ENCODE measurements around the gene OR1F1. TPM values are rescaled to one million over a fixed set of nuclear protein-coding genes. Genes with fewer than 3 reads are reported as not detected.

OR1F1 gene
- total and polyA plus RNA-seq, 7 donors = not detected

DNA sequence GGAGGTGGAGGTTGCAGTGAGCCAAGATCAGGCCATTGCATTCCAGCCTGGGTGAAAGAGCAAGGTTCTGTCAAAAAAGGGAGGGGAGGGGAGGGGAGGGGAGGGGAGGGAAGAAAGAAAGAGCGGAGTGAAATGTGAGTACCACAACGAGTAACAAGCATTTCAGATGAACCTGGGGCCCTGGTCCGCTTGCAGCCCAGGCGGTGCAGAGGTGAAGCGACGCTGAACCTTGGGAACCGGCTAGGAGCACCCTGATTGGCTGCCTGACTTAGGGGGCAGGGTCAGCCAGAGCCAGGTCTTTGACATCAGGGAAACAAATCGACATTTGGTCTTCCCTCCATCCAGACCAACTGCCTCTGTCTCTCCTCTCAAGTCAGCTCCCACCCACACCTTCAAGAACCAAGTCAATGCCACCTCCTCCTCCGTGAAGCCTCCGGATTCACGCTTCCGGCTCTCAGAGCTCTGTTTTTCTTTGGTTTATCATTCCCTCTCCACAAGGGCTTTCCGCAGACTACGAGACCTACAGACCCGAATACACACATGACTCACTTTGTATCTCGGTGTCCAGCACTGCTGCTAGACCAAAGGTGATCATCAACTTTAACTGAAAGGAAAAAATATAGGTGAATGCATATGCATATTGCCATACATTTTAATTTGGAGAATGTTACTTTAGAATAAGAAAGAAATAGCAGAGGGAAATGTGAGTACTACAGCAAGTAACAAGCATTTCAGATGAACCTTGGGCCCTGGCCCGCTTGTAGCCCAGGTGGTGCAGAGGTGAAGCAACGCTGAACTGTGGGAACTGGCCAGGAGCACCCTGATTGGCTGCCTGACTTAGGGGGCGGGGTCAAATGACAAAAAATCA lies 19.3 kb downstream of the OR1F1 start:
- Histone ChIP-seq H3K4me1 (no peaks in the 10 kb centered on the region), H3K36me3 (no peaks in the 10 kb centered on the region), H3K9me3 (peaks cover 0 to 11% (median 7%) of the 10 kb centered on the region in 4 donors), H3K27me3 (peaks cover 0 to 12% (median 0%) of the 10 kb centered on the region in 3 donors), H3K4me3 (no peak overlapping the region), H3K27ac (no peak overlapping the region)
- 77 to 80% methylated on average over 19 of the region's 19 CpGs for WGBS, 2 donors
- intact Hi-C loops (cut with DNase I) = no loop called here
- no peak for DNase-seq
- TF ChIP-seq, protein P1, sequence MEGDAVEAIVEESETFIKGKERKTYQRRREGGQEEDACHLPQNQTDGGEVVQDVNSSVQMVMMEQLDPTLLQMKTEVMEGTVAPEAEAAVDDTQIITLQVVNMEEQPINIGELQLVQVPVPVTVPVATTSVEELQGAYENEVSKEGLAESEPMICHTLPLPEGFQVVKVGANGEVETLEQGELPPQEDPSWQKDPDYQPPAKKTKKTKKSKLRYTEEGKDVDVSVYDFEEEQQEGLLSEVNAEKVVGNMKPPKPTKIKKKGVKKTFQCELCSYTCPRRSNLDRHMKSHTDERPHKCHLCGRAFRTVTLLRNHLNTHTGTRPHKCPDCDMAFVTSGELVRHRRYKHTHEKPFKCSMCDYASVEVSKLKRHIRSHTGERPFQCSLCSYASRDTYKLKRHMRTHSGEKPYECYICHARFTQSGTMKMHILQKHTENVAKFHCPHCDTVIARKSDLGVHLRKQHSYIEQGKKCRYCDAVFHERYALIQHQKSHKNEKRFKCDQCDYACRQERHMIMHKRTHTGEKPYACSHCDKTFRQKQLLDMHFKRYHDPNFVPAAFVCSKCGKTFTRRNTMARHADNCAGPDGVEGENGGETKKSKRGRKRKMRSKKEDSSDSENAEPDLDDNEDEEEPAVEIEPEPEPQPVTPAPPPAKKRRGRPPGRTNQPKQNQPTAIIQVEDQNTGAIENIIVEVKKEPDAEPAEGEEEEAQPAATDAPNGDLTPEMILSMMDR (IDR thresholded peaks at IDR 0.05) = no peak
- TF ChIP-seq POLR2A (IDR thresholded peaks at IDR 0.05) (no peak), EP300 (IDR thresholded peaks at IDR 0.05) (no peak), POLR2AphosphoS5 (IDR thresholded peaks at IDR 0.05) (no peak)

DNA sequence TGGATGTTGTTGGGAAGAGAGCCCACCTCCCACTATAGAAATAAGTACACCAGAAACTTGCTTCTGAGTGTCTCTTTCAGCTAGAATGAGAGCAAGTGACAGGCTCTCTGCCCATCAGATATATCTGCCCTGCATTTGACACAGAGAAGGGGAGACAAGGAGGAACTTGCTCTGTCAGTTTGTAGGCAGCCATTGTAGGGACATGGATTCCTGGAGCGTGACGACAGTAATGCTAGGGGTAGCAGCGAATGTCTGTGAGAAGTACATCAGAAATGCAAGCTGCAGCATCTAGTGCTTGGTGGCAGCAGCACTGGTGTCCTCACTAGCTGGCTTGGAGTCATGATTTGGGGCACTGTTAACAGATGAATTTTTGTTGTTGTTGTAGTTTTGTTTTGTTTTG lies 24.0 kb downstream of the OR1F1 start:
- no peaks in the 10 kb centered on the region for H3K9me3 ChIP-seq
- intact Hi-C loops (cut with DNase I) = no loop called here
- H3K4me1 ChIP-seq = no peaks in the 10 kb centered on the region
- H3K27ac ChIP-seq = no peak overlapping the region
- WGBS, 2 donors = 89 to 93% methylated on average over 3 of the region's 3 CpGs
- TF ChIP-seq POLR2AphosphoS5 (IDR thresholded peaks at IDR 0.05) (no peak), POLR2A (IDR thresholded peaks at IDR 0.05) (no peak), EP300 (IDR thresholded peaks at IDR 0.05) (no peak)
- TF ChIP-seq, protein P1 (IDR thresholded peaks at IDR 0.05) = no peak
- H3K36me3 ChIP-seq = no peaks in the 10 kb centered on the region
- DNase-seq = no peak
- H3K4me3 ChIP-seq = no peak overlapping the region
- no peaks in the 10 kb centered on the region for H3K27me3 ChIP-seq

DNA sequence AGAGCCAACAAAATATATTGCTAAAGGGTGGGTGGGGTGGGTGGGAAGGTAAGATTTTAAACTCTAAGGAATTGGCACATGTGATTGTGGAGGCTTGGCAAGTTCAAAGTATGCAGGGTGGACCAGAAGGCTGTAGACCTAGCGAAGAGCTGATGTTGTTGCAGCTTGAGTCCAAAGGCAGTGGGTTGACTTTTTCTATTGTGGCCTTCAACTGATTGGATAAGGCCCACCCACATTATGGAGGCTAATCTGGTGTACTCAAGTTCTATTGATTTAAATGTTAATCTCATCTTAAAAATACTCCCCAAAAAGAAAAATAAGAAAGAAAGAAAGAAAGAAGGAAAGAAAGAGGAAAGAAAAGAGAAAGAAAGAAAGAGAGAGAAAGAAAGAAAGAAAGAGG lies 24.6 kb downstream of the OR1F1 start:
- no peaks in the 10 kb centered on the region for H3K9me3 ChIP-seq
- no peak for DNase-seq
- intact Hi-C loops (cut with DNase I) = no loop called here
- no peaks in the 10 kb centered on the region for H3K4me1 ChIP-seq
- 43 to 78% methylated on average over 1 of the region's 1 CpG for WGBS, 2 donors
- H3K36me3 ChIP-seq = no peaks in the 10 kb centered on the region
- H3K4me3 ChIP-seq = no peak overlapping the region
- no peaks in the 10 kb centered on the region for H3K27me3 ChIP-seq
- no peak for TF ChIP-seq EP300 (IDR thresholded peaks at IDR 0.05)
- TF ChIP-seq POLR2A (IDR thresholded peaks at IDR 0.05) = no peak
- TF ChIP-seq, protein P1 (IDR thresholded peaks at IDR 0.05) = no peak
- no peak for TF ChIP-seq POLR2AphosphoS5 (IDR thresholded peaks at IDR 0.05)
- H3K27ac ChIP-seq = no peak overlapping the region

DNA sequence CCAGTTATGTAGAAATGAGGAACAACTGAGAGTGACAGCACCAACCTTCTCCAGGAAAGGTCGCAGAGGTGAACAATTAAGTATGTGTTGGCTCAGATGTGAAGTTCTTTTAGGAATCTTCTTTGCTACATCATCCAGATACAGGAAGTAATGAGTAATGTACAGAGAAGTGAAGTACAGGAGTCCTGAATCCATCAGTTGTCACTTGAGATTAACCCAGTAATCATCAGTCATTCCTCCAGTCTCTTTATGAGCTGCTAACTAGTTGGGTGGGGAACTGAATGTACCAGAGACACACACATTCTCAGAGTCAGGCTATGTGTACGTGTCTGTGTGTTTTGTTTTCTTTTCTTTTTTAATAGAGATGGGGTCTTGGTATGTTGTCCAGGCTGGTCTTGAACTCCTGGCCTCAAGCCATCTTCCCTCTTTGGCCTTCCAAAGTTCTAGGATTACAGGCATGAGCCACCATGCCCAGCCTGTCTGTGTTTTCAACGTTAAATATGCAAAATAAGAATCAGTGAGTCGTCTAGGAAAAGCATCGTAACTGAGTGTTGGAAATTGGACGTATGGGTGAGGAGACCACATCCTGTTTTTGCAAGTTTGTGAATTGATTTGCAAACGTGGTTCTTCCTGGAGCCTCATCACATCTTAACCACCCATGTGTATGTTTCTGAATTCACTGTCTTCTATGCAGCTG lies 27.0 kb downstream of the OR1F1 start:
- no peaks in the 10 kb centered on the region for H3K36me3 ChIP-seq
- H3K27ac ChIP-seq = no peak overlapping the region
- no peak overlapping the region for H3K4me3 ChIP-seq
- intact Hi-C loops (cut with DNase I) = no loop called here
- 27 to 48% methylated on average over 7 of the region's 7 CpGs for WGBS, 2 donors
- H3K27me3 ChIP-seq = no peaks in the 10 kb centered on the region
- H3K4me1 ChIP-seq = no peaks in the 10 kb centered on the region
- no peak for DNase-seq
- no peak for TF ChIP-seq EP300 (IDR thresholded peaks at IDR 0.05)
- TF ChIP-seq, protein P1 (IDR thresholded peaks at IDR 0.05) = no peak
- no peak for TF ChIP-seq POLR2A (IDR thresholded peaks at IDR 0.05)
- no peak for TF ChIP-seq POLR2AphosphoS5 (IDR thresholded peaks at IDR 0.05)
- H3K9me3 ChIP-seq = peaks cover 0 to 3% (median 0%) of the 10 kb centered on the region in 4 donors

Data from sigmoid colon (tissue), 7 donors.